RCC 7860 (cell line): ENCODE results near the gene GYPA.
"Not testable (repeated sequence)": the region's sequence is repeated elsewhere in the genome, so short reads cannot be mapped to it uniquely, and the experiment has no call there.

Source experiments
- DNase-seq: peaks from one replicate; pipeline ENCODE4 v3.0.0-alpha.2; 2015; ENCODE audit warnings: low spot score
- FAIRE-seq: peaks from 2 replicates; lab custom pipeline; 2012; peaks lifted over from hg19 to GRCh38; lab: Jason Lieb, UNC

GYPA gene

DNA sequence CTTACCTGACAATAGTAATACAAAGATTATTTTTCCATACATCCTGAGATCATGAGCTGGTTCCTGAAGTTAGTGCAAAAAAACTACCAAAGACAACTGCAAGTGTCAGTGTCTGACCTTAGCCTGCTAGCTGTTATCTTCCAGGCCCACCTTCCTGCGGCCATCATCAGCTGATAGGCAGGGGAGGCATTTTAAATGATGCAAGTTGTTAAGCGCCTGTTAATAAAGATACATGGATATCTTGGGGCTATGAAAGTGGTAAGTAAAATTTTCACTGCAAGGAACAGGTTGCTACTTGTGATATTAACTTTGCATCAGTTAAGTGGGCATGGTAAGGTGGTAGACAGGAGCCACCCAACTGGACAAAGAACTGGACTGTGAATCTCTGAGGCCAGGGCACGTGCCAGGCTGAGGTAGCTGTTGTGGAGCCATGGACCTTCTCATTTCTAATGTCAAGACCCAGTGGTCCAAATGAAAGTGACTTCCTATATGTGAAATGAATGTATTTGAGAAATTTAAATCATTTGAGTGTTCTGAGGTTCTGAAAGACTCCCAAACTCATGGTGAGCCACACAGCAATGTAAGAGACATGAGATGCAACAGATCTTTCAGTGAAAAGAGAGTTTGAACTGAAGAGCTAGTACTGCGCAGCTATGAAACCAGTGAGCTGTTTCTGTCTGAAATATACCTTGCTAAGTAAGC is at the start of gene GYPA:
Gene GYPA, minus strand, starts transcription at position 125 of the 702 bp plus-strand sequence. Its CDS starts 83 bp downstream, at position 42.
- FAIRE-seq, DNase-seq: not testable (repeated sequence)

DNA sequence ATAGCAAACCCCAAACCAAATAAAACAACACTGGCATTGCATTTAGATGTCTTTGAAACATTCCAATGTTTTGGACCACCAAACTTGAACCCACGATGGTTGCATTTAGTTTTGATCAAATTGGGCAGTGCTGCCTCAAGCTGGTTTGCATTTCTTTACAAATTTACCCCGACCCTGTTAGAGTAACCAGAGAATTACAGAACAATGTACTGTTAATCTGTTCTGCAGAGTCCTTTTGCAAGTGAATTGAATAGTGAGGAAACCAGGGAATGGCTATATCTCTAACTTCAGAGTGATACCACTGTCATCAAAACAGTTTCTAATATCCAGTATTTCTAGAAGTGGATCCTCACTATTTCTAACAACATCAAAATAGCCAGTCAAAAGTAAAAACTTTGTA is 49.5 kb upstream of the GYPA start:
- FAIRE-seq (no peak), DNase-seq (no peak)

DNA sequence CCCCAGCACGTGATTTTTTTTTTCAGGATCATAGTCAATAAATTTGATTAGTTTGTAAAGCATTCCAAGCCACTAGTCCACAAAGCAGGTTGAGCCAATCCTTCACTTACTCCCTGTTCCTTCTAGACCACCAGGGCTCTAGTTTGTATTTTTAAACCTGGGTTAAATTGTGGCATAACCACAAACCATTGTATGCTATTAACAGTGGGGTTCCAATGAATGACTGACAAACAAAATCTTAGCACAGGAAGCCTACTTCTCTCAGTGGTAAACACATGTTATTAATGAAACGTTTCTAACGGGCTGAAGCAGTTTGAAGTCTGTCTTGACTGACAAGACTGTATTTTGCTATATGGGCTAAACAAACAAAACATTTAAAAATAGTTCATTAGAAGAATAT is 48.6 kb upstream of the GYPA start:
- DNase-seq (no peak), FAIRE-seq (no peak)

DNA sequence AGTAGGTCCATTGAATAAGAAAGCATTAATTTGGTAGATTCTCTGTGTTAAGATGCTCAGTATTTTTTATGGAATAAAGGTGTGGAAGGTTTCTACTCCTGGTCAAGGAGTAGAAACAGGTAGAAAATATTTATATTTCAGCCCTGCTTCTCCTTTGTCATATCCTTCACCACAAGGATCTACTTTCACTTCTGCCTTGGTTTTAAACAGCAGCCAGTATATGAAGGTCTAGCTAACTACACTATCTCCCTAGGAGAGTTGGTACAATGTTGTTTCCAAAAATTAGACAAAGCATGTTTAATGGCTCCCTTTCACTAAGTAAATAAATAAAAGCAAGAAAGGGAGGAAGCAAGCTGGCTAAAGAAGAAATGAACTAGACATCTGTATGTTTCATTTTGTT is 44.6 kb upstream of the GYPA start:
- FAIRE-seq (no peak), DNase-seq (no peak)

DNA sequence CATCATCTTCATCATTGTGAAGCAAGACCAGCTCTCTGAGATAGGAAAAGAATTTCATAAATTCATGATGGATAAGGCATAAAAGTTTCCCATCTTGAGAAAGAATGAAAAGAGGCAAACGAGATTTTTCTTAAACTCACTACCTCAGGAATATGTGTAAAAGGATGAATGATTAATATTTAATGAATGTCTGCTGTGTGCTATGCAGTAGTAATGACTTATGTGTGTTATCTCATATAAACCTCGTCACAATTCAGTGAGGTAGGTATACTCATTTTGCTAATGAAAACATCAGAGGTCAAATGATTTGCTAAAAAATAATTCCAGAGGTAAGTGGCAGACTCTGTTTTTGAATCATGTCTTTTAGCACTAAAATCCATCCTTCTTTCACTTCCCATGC is 42.6 kb upstream of the GYPA start:
- DNase-seq, result no peak
- no peak for FAIRE-seq

DNA sequence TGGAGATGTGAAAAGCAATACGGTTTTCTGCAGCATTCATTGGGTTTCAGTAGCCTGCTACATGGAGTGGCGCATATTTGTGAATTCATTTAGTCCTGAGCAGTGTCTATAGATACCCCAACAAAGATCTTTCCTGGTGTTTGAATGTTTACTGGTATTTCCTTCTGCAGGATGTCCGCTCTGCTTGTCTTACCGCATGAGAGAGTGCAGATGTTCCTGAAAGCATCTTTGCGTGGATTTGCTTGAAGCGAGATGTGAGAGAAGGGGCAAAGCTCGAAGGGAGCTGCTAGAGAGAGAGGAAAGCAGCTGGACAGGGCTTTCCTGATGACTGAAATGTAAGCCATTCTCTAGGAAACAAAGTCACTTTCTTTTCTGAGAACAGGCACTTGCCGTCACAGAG is 40.9 kb upstream of the GYPA start:
- DNase-seq (no peak), FAIRE-seq (no peak)

- DNase-seq (no peak), FAIRE-seq (no peak)
These were observed 38.7 kb upstream of the GYPA start for GRCh38 chr4:144179152-144179739.

- no peak for FAIRE-seq
- DNase-seq, result no peak
These were observed 37.9 kb upstream of the GYPA start for GRCh38 chr4:144178414-144178813.

DNA sequence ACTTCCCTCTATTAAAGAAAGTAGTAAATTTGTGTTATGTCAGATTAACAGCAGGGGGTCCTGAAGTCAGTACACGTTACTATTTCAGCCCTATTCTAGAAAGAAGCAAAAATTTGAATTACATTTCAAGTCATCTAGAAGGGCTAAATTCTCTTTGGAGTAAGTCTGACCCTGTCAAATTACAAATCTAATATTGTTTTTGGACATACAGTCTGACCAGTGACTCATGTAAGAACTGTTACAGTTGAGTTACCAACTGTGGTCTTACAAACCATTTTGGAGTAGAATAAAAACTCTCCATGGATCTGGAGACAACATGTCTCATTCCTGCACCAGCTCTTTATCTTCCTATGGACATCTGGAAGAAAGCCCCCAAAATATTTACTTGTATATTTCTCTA is 36.0 kb upstream of the GYPA start:
- FAIRE-seq (no peak), DNase-seq (no peak)

- FAIRE-seq (peak; percentile 88), DNase-seq (peak; percentile 47)
These were observed 34.0 kb upstream of the GYPA start for GRCh38 chr4:144174401-144175067.

DNA sequence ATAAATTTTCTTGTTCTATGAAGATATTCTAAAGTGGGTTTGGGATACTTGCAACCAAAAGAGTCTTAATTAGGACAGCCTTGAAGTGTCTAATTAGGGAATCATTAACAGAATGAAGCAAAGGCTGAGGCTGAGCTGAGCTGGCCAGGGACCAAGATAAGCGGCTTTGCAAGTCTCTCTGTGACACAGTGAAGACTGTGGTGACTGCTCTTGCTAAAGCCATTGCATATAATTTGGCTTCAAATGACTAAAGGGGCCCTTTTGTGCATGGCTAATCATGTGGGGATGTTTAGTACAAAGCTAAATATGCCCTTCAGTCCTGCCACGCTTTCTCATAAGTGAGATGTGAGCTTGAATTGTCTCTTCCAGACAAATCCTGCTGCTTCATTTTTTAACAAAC is 31.2 kb upstream of the GYPA start:
- DNase-seq (no peak), FAIRE-seq (no peak)

- FAIRE-seq, result no peak
- no peak for DNase-seq
These were observed 28.7 kb upstream of the GYPA start for GRCh38 chr4:144169211-144169610.

- DNase-seq, result no peak
- no peak for FAIRE-seq
These were observed 13.5 kb upstream of the GYPA start for GRCh38 chr4:144154044-144154443.

DNA sequence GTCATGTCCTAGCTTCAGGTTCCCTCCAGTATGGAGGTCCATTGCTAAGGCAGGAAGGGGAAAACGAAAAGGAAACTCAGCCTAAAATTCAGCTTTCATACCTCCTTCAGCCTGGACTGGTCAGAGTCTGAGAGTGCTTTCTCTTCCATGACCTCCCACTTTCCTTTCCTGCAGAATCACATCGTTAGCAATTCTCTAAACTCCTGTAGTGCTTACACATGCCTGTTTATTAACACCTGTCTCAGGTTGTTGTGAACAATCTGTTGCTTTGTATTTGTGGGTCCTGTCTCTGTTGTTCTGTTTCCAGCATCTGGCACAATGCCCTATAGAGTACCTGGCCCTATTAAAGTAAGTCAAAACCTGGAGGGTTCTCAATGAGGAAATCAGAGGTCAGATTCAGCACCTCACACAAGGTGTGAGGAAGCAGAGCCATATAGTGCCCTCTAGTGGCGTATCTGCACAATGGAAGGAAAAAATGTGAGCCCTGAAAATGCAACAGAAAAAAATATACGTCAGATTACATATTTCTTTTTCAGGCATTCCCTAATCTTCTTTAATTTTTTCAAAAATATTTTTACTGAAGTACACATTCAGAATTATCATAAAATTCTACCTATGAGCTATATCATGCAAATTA is 2.3 kb upstream of the GYPA start:
- not testable (repeated sequence) for FAIRE-seq, DNase-seq

DNA sequence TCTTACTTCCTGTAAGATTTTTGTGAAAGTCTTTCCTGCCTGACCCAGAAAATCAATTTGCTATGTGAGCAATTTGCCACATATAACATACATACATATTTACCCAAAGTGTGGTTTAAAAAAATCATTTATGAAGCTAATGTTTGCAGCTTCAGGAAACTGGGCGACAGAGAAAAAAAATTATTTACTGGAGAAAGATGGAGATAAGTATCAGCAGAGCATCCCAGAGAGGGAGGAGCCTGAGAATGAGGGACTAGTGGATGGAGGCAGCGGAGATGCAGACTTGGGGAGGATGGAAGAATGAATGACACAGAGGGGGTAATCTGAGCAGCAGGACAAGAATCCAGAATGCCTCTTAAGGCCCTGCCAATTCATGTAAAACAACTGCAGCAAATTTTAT is 975 bp upstream of the GYPA start:
- DNase-seq (no peak), FAIRE-seq (no peak)

DNA sequence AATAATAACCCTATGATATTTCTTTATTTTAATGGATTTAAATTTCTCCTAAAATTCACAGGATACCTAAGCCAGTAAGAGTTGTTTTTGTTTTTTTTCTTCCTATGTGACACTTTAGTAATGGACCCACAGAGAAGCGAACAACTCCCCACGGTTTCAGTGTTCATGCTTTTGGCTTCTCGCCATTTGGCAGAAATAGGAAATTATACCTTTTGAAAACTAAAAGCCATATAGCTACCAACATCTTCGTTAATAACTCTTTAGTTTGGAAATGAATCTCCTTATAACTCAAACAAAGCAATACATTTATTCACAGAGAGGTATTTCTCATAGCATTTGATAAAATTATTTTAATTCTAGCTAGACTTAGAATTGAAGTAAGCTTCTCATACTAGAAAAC is 527 bp downstream of the GYPA start:
- not testable (repeated sequence) for DNase-seq, FAIRE-seq

DNA sequence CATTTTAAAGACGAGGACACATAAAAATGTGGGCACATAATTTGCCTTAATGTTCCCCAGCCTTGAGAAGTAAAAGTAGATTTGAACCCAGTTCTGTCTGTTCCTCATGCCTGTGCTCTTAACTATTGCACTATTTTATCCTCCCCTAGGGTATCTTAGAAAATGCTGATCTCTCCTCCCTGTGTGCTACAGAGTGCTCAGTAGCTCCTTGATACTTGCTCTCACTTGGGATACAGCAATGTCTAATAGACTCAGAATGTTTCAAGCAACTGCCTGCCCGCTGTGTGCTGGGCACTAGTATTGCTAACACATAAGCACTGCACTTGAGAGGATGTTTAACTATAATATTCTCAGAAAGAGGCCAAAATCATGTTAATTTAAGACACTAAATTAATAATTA is 971 bp downstream of the GYPA start:
- FAIRE-seq, DNase-seq: not testable (repeated sequence)

GRCh38 chr4:144138239-144138638 is 2.3 kb downstream of the GYPA start:
- DNase-seq, FAIRE-seq: not testable (repeated sequence)

GRCh38 chr4:144137137-144137931 is 3.2 kb downstream of the GYPA start:
- FAIRE-seq, DNase-seq: not testable (repeated sequence)

DNA sequence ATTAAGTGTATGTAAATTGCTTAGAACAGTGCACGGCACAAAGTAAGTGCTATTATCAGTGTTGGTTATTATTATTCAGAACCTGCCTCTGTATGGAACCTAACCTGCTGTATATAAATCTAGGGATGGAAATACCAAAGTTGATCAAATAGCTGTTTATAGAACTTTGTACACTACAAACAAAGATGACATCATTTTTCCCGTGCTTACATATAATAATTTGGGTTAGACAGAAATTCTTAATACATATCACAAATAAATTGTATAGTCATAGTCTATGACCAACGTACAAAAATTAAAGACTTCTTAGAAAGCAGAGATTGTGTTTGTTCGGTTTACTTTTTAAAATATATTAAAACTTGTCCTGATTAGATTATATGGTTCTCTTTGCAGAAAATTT is 4.3 kb downstream of the GYPA start:
- not testable (repeated sequence) for DNase-seq, FAIRE-seq

GRCh38 chr4:144130167-144130566 is 10.4 kb downstream of the GYPA start:
- FAIRE-seq, DNase-seq: not testable (repeated sequence)
